GM18508 (cell line): ENCODE measurements around the gene NTN1.

ENCODE experiments used
- ATAC-seq: cut with Tn5 transposase; IDR thresholded peaks from one replicate; pipeline ENCODE4 v1.9.1; 2021; ENCODE audit warnings: moderate number of reproducible peaks; ENCODE audit not compliant: insufficient read depth, unreplicated experiment

NTN1 gene

GRCh38 chr17:9225305-9226101 is 204.2 kb downstream of the NTN1 start:
- no peak for ATAC-seq

GRCh38 chr17:9226130-9226793 is 205.0 kb downstream of the NTN1 start:
- no peak for ATAC-seq

- ATAC-seq: no peak
Measured at GRCh38 chr17:9226794-9227135, 205.5 kb downstream of the NTN1 start.

GRCh38 chr17:9227819-9228407 is 206.6 kb downstream of the NTN1 start:
- ATAC-seq: no peak

- ATAC-seq: no peak
Measured at GRCh38 chr17:9228408-9229159, 207.3 kb downstream of the NTN1 start.

- no peak for ATAC-seq
Measured at GRCh38 chr17:9229160-9229825, 208.0 kb downstream of the NTN1 start.

GRCh38 chr17:9229826-9230201 is 208.5 kb downstream of the NTN1 start:
- ATAC-seq: no peak

GRCh38 chr17:9230346-9230745 is 209.0 kb downstream of the NTN1 start:
- ATAC-seq: no peak

GRCh38 chr17:9230861-9231260 is 209.6 kb downstream of the NTN1 start:
- ATAC-seq: no peak

- no peak for ATAC-seq
Measured at GRCh38 chr17:9231449-9232154, 210.3 kb downstream of the NTN1 start.

GRCh38 chr17:9232155-9232475 is 210.8 kb downstream of the NTN1 start:
- ATAC-seq: no peak

- ATAC-seq: no peak
Measured at GRCh38 chr17:9232591-9233270, 211.4 kb downstream of the NTN1 start.

- no peak for ATAC-seq
Measured at GRCh38 chr17:9233271-9233599, 211.9 kb downstream of the NTN1 start.

GRCh38 chr17:9233761-9234160 is 212.5 kb downstream of the NTN1 start:
- no peak for ATAC-seq

GRCh38 chr17:9234389-9234945 is 213.2 kb downstream of the NTN1 start:
- ATAC-seq: no peak

GRCh38 chr17:9235346-9235745 is 214.0 kb downstream of the NTN1 start:
- no peak for ATAC-seq

- ATAC-seq: no peak
Measured at GRCh38 chr17:9236286-9237052, 215.2 kb downstream of the NTN1 start.

- ATAC-seq: no peak
Measured at GRCh38 chr17:9237053-9237410, 215.7 kb downstream of the NTN1 start.
